GM12878 (cell line): ENCODE measurements around the gene CYP26A1. TPM values are rescaled to one million over a fixed set of nuclear protein-coding genes. Genes with fewer than 3 reads are reported as not detected.

Experiments
- ATAC-seq: fragments of 200-7000 bp; cut with Tn5 transposase; 3 replicates; pipeline ENCODE4 v1.9.1; 2020; ENCODE audit warnings: mild to moderate bottlenecking, moderate library complexity
- BruUV-seq: library from RNA; stranded (reverse); fragments of 400-500 nt; replicated peaks from 2 replicates; lab custom pipeline; 2021; lab: Mats Ljungman, UMichigan
- CTCF ChIA-PET: fragments of 300-600 bp; sonication (Branson Sonifier 250); formaldehyde crosslinking; extraction: SDS; loops from one replicate; lab custom pipeline; 2021; ENCODE audit warnings: inconsistent platforms; lab: Yijun Ruan, JAX
- POLR2A ChIA-PET: fragments of 350-600 bp; formaldehyde crosslinking; extraction: SDS; loops from one replicate; lab custom pipeline; 2021; ENCODE audit warnings: inconsistent platforms; lab: Charles Lee
- RAD21 ChIA-PET: fragments of 300-600 bp; sonication (Branson Sonifier 250); formaldehyde crosslinking; loops from one replicate; lab custom pipeline; 2023; ENCODE audit warnings: antibody characterized with exemption; ENCODE audit not compliant: unreplicated experiment; lab: Charles Lee
- SMC1A ChIA-PET: fragments of 300-600 bp; sonication (Branson Sonifier 250); formaldehyde crosslinking; loops from one replicate; lab custom pipeline; 2023; ENCODE audit not compliant: unreplicated experiment, uncharacterized antibody; lab: Charles Lee
- DNase-seq: peaks from one replicate; pipeline ENCODE4 v3.0.0-alpha.2; 2011; ENCODE audit warnings: low read depth, low spot score
- FAIRE-seq: peaks from 3 replicates; lab custom pipeline; 2011; peaks lifted over from hg19 to GRCh38; lab: Jason Lieb, UNC
- H2AFZ ChIP-seq: 2 replicates; pipeline ENCODE4 v1.6.0; 2011; ENCODE audit warnings: low read depth, low read length, control low read depth; ENCODE audit not compliant: control insufficient read depth
- H3K27ac ChIP-seq: 2 replicates; pipeline ENCODE4 v1.5.1; 2011; ENCODE audit warnings: control low read depth; ENCODE audit not compliant: control insufficient read depth, insufficient read depth
- H3K27me3 ChIP-seq, 2 experiments: replicated peaks in 1 of 2; 2 replicates each; pipeline versions ENCODE4 v1.6.0 to v1.6.1; 2011; ENCODE audit warnings: low read length in 1 of 2; ENCODE audit not compliant: control insufficient read depth in 2 of 2, insufficient read depth in 2 of 2
- H3K36me3 ChIP-seq, 2 experiments: 2 replicates each; pipeline ENCODE4 v1.5.1; 2011; ENCODE audit warnings: low read length in 1 of 2; ENCODE audit not compliant: control insufficient read depth in 2 of 2, insufficient read depth in 2 of 2
- H3K4me1 ChIP-seq: 2 replicates; pipeline ENCODE4 v1.6.1; 2011; ENCODE audit warnings: mild to moderate bottlenecking, low read length, moderate library complexity, mixed read lengths; ENCODE audit not compliant: control insufficient read depth, insufficient read depth
- H3K4me2 ChIP-seq: 2 replicates; pipeline ENCODE4 v1.6.0; 2011; ENCODE audit warnings: control low read depth; ENCODE audit not compliant: control insufficient read depth, insufficient read depth
- H3K4me3 ChIP-seq: fragments of 200-600 bp; sonication (generic); 2 replicates; pipeline ENCODE4 v1.5.1; 2016
- H3K79me2 ChIP-seq: 2 replicates; pipeline ENCODE4 v1.6.0; 2011; ENCODE audit warnings: low read length; ENCODE audit not compliant: control insufficient read depth, insufficient read depth
- H3K9ac ChIP-seq: 2 replicates; pipeline ENCODE4 v1.8.0; 2011; ENCODE audit warnings: low read length, control low read depth, mixed read lengths; ENCODE audit not compliant: control insufficient read depth, insufficient read depth
- H3K9me3 ChIP-seq: replicated peaks from 3 replicates; pipeline ENCODE4 v1.5.1; 2011; ENCODE audit warnings: mild to moderate bottlenecking, low read length; ENCODE audit not compliant: control insufficient read depth, insufficient read depth
- H4K20me1 ChIP-seq: 2 replicates; pipeline ENCODE4 v1.6.0; 2011; ENCODE audit not compliant: control insufficient read depth, insufficient read depth
- BMI1 ChIP-seq: fragments of 450-650 bp; IDR thresholded peaks from 2 replicates; pipeline ENCODE4 v1.6.1; 2016; ENCODE audit warnings: mild to moderate bottlenecking, moderate library complexity, borderline replicate concordance
- CREB1 ChIP-seq: IDR thresholded peaks from 2 replicates; pipeline ENCODE4 v1.6.1; 2012; ENCODE audit warnings: low read depth, mild to moderate bottlenecking, inconsistent platforms
- FOXM1 ChIP-seq: IDR thresholded peaks from 2 replicates; pipeline ENCODE4 v1.6.1; 2012; ENCODE audit warnings: low read depth, mild to moderate bottlenecking, inconsistent platforms, low read length, moderate library complexity
- GATAD2B ChIP-seq: fragments of 450-650 bp; conservative IDR thresholded peaks from 2 replicates; pipeline ENCODE4 v1.6.1; 2017; ENCODE audit warnings: low read depth, mild to moderate bottlenecking, moderate library complexity
- HCFC1 ChIP-seq: fragments of 150-350 bp; IDR thresholded peaks from 2 replicates; pipeline ENCODE4 v1.6.1; 2014; ENCODE audit warnings: low read length
- KLF5 ChIP-seq: fragments of 450-650 bp; IDR thresholded peaks from 2 replicates; pipeline ENCODE4 v1.6.1; 2014; ENCODE audit warnings: mild to moderate bottlenecking; ENCODE audit not compliant: partially characterized antibody
- NRF1 ChIP-seq: conservative IDR thresholded peaks from 2 replicates; pipeline ENCODE4 v1.6.1; 2011; ENCODE audit warnings: mild to moderate bottlenecking, low read depth, low read length, improper control_type of control experiment
- SMARCA5 ChIP-seq: fragments of 450-650 bp; IDR thresholded peaks from 2 replicates; pipeline ENCODE4 v1.6.1; 2017; ENCODE audit warnings: mild to moderate bottlenecking
- SPI1 ChIP-seq: IDR thresholded peaks from 2 replicates; pipeline ENCODE4 v1.6.1; 2011; ENCODE audit warnings: low read depth, mild to moderate bottlenecking, low read length, moderate library complexity, borderline replicate concordance; ENCODE audit not compliant: insufficient read depth
- whole genome bisulfite sequencing: methylation state at CpG from one replicate; pipeline ENCODE4 v1.1.6; 2016; ENCODE audit warnings: low lambda C conversion rate; ENCODE audit not compliant: insufficient replicate concordance, insufficient coverage; ENCODE audit errors: missing lambda C conversion rate; 5-methylcytosine and 5-hydroxymethylcytosine counted together
- in situ Hi-C: fragments of 300-500 bp; cut with MboI; formaldehyde crosslinking; loops from 9 replicates; pipeline ENCODE4 v1.14.3; 2018; ENCODE audit warnings: mixed read lengths
- intact Hi-C: fragments of 100-400 bp; cut with micrococcal nuclease; formaldehyde crosslinking; loops from one replicate; pipeline ENCODE4 v1.14.2; 2022; ENCODE audit not compliant: unreplicated experiment
- polyA plus RNA-seq, 11 experiments: library from polyadenylated mRNA; depleted of rRNA in 4 of 11; unstranded in 6 of 11; stranded (reverse) in 5 of 11; fragments of >200 nt; fragmentation: Nextera tagmentation in 4 of 11; fragmentation: Illumina TruSeq in 1 of 11; extraction: Ambion mirVana in 4 of 11; extraction: Trizol in 1 of 11; gene quantifications; 1 replicate in 1 of 11; 2 replicates in 10 of 11; pipeline versions ENCODE4 v1.2.1 to v1.2.3, GENCODE V29; 2011 to 2016; ENCODE audit warnings: inconsistent platforms in 2 of 11, missing spikeins in 2 of 11, low read depth in 1 of 11
- total RNA-seq, 4 experiments: library from RNA; depleted of rRNA in 3 of 4; stranded (reverse); fragments of >200 nt in 3 of 4; fragmentation: Illumina TruSeq in 1 of 4; extraction: Trizol in 1 of 4; gene quantifications; 2 replicates each; pipeline versions ENCODE4 v1.2.1 to v1.2.3, GENCODE V29; 2013 to 2021
- TF ChIP-seq, protein P1 (sequence below): fragments of 450-650 bp; IDR thresholded peaks from 2 replicates; pipeline ENCODE4 v1.6.1; 2017; ENCODE audit warnings: mild to moderate bottlenecking, moderate library complexity
- TF ChIP-seq, protein P2 (sequence below): IDR thresholded peaks from 2 replicates; pipeline ENCODE4 v1.6.1; 2011; ENCODE audit warnings: borderline replicate concordance, low read depth, mild to moderate bottlenecking, moderate library complexity, mixed read lengths, low read length; ENCODE audit not compliant: insufficient read depth; ENCODE audit errors: extremely low read length
- TF ChIP-seq, protein P3 (sequence below): IDR thresholded peaks from 2 replicates; pipeline ENCODE4 v1.6.1; 2012; ENCODE audit warnings: low read depth, low read length, improper control_type of control experiment
- TF ChIP-seq, protein P4 (sequence below): IDR thresholded peaks from 2 replicates; pipeline ENCODE4 v1.6.1; 2011; ENCODE audit warnings: low read depth, mild to moderate bottlenecking, low read length, moderate library complexity, borderline replicate concordance; ENCODE audit errors: extremely low read depth
- TF ChIP-seq, protein P5 (sequence below): IDR thresholded peaks from 2 replicates; pipeline ENCODE4 v1.6.1; 2012; ENCODE audit warnings: low read length, inconsistent platforms

The CYP26A1 gene
- total and polyA plus RNA-seq, 10 of the 15 experiments (the other 5 are each of a cell fraction or from before 2014, with no cell fraction given), result not detected

DNA sequence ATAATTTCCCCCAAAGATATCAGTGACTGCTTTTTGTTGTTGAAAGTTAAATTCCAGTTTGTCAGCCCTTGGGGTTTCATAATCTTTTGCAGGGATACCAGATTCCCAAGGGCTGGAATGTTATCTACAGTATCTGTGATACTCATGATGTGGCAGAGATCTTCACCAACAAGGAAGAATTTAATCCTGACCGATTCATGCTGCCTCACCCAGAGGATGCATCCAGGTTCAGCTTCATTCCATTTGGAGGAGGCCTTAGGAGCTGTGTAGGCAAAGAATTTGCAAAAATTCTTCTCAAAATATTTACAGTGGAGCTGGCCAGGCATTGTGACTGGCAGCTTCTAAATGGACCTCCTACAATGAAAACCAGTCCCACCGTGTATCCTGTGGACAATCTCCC, 3.2 kb downstream of the CYP26A1 start:
- Histone ChIP-seq H2AFZ (no peak overlapping the region), H3K4me3 (no peak overlapping the region), H3K4me2 (no peak overlapping the region), H4K20me1 (no peaks in the 10 kb centered on the region; the same call in 1 of the 2 replicates), H3K79me2 (no peaks in the 10 kb centered on the region), H3K27me3 (peaks cover 28 to 29% of the 10 kb centered on the region in 2 experiments; a peak in 3 of 4 replicates), H3K9me3 (no peaks in the 10 kb centered on the region), H3K9ac (no peak overlapping the region), H3K36me3 (no peaks in the 10 kb centered on the region), H3K4me1 (peaks cover 18% of the 10 kb centered on the region), H3K27ac (no peak overlapping the region)
- TF ChIP-seq BMI1 (no peak), NRF1 (no peak), HCFC1 (no peak), GATAD2B (no peak), KLF5 (no peak), SMARCA5 (no peak), FOXM1 (no peak), SPI1 (no peak), CREB1 (no peak)
- TF ChIP-seq, protein P1, sequence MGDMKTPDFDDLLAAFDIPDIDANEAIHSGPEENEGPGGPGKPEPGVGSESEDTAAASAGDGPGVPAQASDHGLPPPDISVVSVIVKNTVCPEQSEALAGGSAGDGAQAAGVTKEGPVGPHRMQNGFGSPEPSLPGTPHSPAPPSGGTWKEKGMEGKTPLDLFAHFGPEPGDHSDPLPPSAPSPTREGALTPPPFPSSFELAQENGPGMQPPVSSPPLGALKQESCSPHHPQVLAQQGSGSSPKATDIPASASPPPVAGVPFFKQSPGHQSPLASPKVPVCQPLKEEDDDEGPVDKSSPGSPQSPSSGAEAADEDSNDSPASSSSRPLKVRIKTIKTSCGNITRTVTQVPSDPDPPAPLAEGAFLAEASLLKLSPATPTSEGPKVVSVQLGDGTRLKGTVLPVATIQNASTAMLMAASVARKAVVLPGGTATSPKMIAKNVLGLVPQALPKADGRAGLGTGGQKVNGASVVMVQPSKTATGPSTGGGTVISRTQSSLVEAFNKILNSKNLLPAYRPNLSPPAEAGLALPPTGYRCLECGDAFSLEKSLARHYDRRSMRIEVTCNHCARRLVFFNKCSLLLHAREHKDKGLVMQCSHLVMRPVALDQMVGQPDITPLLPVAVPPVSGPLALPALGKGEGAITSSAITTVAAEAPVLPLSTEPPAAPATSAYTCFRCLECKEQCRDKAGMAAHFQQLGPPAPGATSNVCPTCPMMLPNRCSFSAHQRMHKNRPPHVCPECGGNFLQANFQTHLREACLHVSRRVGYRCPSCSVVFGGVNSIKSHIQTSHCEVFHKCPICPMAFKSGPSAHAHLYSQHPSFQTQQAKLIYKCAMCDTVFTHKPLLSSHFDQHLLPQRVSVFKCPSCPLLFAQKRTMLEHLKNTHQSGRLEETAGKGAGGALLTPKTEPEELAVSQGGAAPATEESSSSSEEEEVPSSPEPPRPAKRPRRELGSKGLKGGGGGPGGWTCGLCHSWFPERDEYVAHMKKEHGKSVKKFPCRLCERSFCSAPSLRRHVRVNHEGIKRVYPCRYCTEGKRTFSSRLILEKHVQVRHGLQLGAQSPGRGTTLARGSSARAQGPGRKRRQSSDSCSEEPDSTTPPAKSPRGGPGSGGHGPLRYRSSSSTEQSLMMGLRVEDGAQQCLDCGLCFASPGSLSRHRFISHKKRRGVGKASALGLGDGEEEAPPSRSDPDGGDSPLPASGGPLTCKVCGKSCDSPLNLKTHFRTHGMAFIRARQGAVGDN, result no peak
- TF ChIP-seq, protein P2, sequence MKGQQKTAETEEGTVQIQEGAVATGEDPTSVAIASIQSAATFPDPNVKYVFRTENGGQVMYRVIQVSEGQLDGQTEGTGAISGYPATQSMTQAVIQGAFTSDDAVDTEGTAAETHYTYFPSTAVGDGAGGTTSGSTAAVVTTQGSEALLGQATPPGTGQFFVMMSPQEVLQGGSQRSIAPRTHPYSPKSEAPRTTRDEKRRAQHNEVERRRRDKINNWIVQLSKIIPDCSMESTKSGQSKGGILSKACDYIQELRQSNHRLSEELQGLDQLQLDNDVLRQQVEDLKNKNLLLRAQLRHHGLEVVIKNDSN, result no peak
- TF ChIP-seq, protein P3, sequence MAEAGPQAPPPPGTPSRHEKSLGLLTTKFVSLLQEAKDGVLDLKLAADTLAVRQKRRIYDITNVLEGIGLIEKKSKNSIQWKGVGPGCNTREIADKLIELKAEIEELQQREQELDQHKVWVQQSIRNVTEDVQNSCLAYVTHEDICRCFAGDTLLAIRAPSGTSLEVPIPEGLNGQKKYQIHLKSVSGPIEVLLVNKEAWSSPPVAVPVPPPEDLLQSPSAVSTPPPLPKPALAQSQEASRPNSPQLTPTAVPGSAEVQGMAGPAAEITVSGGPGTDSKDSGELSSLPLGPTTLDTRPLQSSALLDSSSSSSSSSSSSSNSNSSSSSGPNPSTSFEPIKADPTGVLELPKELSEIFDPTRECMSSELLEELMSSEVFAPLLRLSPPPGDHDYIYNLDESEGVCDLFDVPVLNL, result no peak
- TF ChIP-seq, protein P4, sequence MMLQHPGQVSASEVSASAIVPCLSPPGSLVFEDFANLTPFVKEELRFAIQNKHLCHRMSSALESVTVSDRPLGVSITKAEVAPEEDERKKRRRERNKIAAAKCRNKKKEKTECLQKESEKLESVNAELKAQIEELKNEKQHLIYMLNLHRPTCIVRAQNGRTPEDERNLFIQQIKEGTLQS, result no peak
- TF ChIP-seq, protein P5, sequence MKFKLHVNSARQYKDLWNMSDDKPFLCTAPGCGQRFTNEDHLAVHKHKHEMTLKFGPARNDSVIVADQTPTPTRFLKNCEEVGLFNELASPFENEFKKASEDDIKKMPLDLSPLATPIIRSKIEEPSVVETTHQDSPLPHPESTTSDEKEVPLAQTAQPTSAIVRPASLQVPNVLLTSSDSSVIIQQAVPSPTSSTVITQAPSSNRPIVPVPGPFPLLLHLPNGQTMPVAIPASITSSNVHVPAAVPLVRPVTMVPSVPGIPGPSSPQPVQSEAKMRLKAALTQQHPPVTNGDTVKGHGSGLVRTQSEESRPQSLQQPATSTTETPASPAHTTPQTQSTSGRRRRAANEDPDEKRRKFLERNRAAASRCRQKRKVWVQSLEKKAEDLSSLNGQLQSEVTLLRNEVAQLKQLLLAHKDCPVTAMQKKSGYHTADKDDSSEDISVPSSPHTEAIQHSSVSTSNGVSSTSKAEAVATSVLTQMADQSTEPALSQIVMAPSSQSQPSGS, result no peak
- FAIRE-seq (no peak), ATAC-seq (no peak), DNase-seq (no peak)
- ChIA-PET SMC1A (interaction anchor here (0.8 to 1.3 kb wide), 5 partner anchors 66 to 276 kb away, joined by 3 to 6 read pairs (median 3); no protein-coding TSS in a partner anchor), RAD21 (interaction anchor here (1.2 to 1.9 kb wide), 2 partner anchors 215 to 276 kb away, joined by 4 to 5 read pairs; no protein-coding TSS in a partner anchor), POLR2A (no interaction called here), CTCF (interaction anchor here (0.7 to 3.2 kb wide), 10 partner anchors 38 to 299 kb away, joined by 3 to 18 read pairs (median 5); no protein-coding TSS in a partner anchor)
- intact Hi-C loops, result loop anchor here (10.0 kb wide), 2 partner anchors 192 to 428 kb away; no protein-coding TSS in a partner anchor
- in situ Hi-C loops, result no loop called here
- WGBS, result 3% methylated on average over 2 of the region's 2 CpGs
- no TSS peak for BruUV-seq
